Measurements from ENCODE around the gene WIPF1.
A peak's percentile ranks its signal among the peaks of the same experiment; 100 is the strongest.

Gene WIPF1

GRCh38 chr2:174602745-174603144 lies 5.1 kb upstream of the WIPF1 start:
- H3K27me3 ChIP-seq (ENCODE audit: insufficient read depth, low read length, poor library complexity) = no peaks in the 10 kb centered on the region
- no peak overlapping the region for H2AFZ ChIP-seq (ENCODE audit: low read depth, low read length)
- no peak overlapping the region for H3K9ac ChIP-seq (ENCODE audit: low read depth, low read length)
- TF ChIP-seq CTCF (IDR thresholded peaks at IDR 0.05; ENCODE audit: borderline replicate concordance, extremely low read depth, low read length, poor library complexity, severe bottlenecking) (no peak), EZH2 (IDR thresholded peaks at IDR 0.05; ENCODE audit: borderline replicate concordance, low read depth, low read length, severe bottlenecking) (no peak)
- H4K20me1 ChIP-seq (ENCODE audit: insufficient read depth, low read length) = no peaks in the 10 kb centered on the region
- H3K4me1 ChIP-seq (ENCODE audit: insufficient read depth, low read length) = peaks cover 34% of the 10 kb centered on the region
- H3K27ac ChIP-seq (ENCODE audit: low read length) = peak overlapping the region; percentile 42
- H3K9me3 ChIP-seq (ENCODE audit: insufficient read depth, low read length, severe bottlenecking) = no peaks in the 10 kb centered on the region
- peaks cover 13% of the 10 kb centered on the region; the same call in 1 of the 2 replicates for H3K36me3 ChIP-seq (ENCODE audit: insufficient read depth, low read length)
- peaks cover 96% of the 10 kb centered on the region for H3K79me2 ChIP-seq (ENCODE audit: insufficient read depth, low read length)
- DNase-seq (no peak), ATAC-seq (ENCODE audit: insufficient read depth, low read depth) (no peak)
- no peak overlapping the region for H3K4me2 ChIP-seq (ENCODE audit: insufficient read depth, low read length)
- H3K4me3 ChIP-seq (ENCODE audit: low read depth in 1 of 2, low read length in 2 of 2) = no peak overlapping the region

- Histone ChIP-seq H3K4me1 (ENCODE audit: insufficient read depth, low read length) (peaks cover 57% of the 10 kb centered on the region), H3K36me3 (ENCODE audit: insufficient read depth, low read length) (peaks cover 13% of the 10 kb centered on the region; the same call in 1 of the 2 replicates), H3K9ac (ENCODE audit: low read depth, low read length) (no peak overlapping the region), H3K4me3 (ENCODE audit: low read depth in 1 of 2, low read length in 2 of 2) (no peak overlapping the region), H3K9me3 (ENCODE audit: insufficient read depth, low read length, severe bottlenecking) (no peaks in the 10 kb centered on the region), H3K27me3 (ENCODE audit: insufficient read depth, low read length, poor library complexity) (no peaks in the 10 kb centered on the region), H3K27ac (ENCODE audit: low read length) (peak overlapping the region; percentile 97), H4K20me1 (ENCODE audit: insufficient read depth, low read length) (no peaks in the 10 kb centered on the region), H2AFZ (ENCODE audit: low read depth, low read length) (no peak overlapping the region), H3K79me2 (ENCODE audit: insufficient read depth, low read length) (peaks cover 99% of the 10 kb centered on the region), H3K4me2 (ENCODE audit: insufficient read depth, low read length) (no peak overlapping the region)
- ATAC-seq (ENCODE audit: insufficient read depth, low read depth) (no peak), DNase-seq (no peak)
- TF ChIP-seq EZH2 (IDR thresholded peaks at IDR 0.05; ENCODE audit: borderline replicate concordance, low read depth, low read length, severe bottlenecking) = no peak
- no peak for TF ChIP-seq CTCF (IDR thresholded peaks at IDR 0.05; ENCODE audit: borderline replicate concordance, extremely low read depth, low read length, poor library complexity, severe bottlenecking)
Measured at GRCh38 chr2:174600349-174600748, 2.7 kb upstream of the WIPF1 start.

GRCh38 chr2:174599310-174599921 lies 1.8 kb upstream of the WIPF1 start:
- Histone ChIP-seq H3K79me2 (ENCODE audit: insufficient read depth, low read length) (peaks cover 100% of the 10 kb centered on the region), H4K20me1 (ENCODE audit: insufficient read depth, low read length) (no peaks in the 10 kb centered on the region), H3K4me3 (ENCODE audit: low read depth in 1 of 2, low read length in 2 of 2) (no peak overlapping the region), H3K27ac (ENCODE audit: low read length) (peak overlapping the region; percentile 97), H3K27me3 (ENCODE audit: insufficient read depth, low read length, poor library complexity) (no peaks in the 10 kb centered on the region), H3K36me3 (ENCODE audit: insufficient read depth, low read length) (peaks cover 13% of the 10 kb centered on the region; the same call in 1 of the 2 replicates), H3K4me2 (ENCODE audit: insufficient read depth, low read length) (peak overlapping the region; percentile 80; the same call in 1 of the 2 replicates), H3K4me1 (ENCODE audit: insufficient read depth, low read length) (peaks cover 66% of the 10 kb centered on the region), H3K9me3 (ENCODE audit: insufficient read depth, low read length, severe bottlenecking) (no peaks in the 10 kb centered on the region), H2AFZ (ENCODE audit: low read depth, low read length) (no peak overlapping the region), H3K9ac (ENCODE audit: low read depth, low read length) (no peak overlapping the region)
- TF ChIP-seq EZH2 (IDR thresholded peaks at IDR 0.05; ENCODE audit: borderline replicate concordance, low read depth, low read length, severe bottlenecking) = no peak
- ATAC-seq (ENCODE audit: insufficient read depth, low read depth) (no peak), DNase-seq (no peak)

- H3K79me2 ChIP-seq (ENCODE audit: insufficient read depth, low read length) = peaks cover 92% of the 10 kb centered on the region
- peak overlapping the region; percentile 75 for H3K9ac ChIP-seq (ENCODE audit: low read depth, low read length)
- peak overlapping the region; percentile 80 for H3K4me2 ChIP-seq (ENCODE audit: insufficient read depth, low read length)
- H2AFZ ChIP-seq (ENCODE audit: low read depth, low read length) = peak overlapping the region; percentile 7; the same call in 1 of the 2 replicates
- H3K27me3 ChIP-seq (ENCODE audit: insufficient read depth, low read length, poor library complexity) = no peaks in the 10 kb centered on the region
- ATAC-seq (ENCODE audit: insufficient read depth, low read depth) (no peak), DNase-seq (peak; percentile 24)
- TF ChIP-seq EZH2 (IDR thresholded peaks at IDR 0.05; ENCODE audit: borderline replicate concordance, low read depth, low read length, severe bottlenecking) (no peak), CTCF (IDR thresholded peaks at IDR 0.05; ENCODE audit: borderline replicate concordance, extremely low read depth, low read length, poor library complexity, severe bottlenecking) (no peak)
- H3K4me3 ChIP-seq (ENCODE audit: low read depth in 1 of 2, low read length in 2 of 2) = peak overlapping the region; percentile 19 to 54; a peak in 3 of 4 replicates
- peak overlapping the region; percentile 97 for H3K27ac ChIP-seq (ENCODE audit: low read length)
- H3K9me3 ChIP-seq (ENCODE audit: insufficient read depth, low read length, severe bottlenecking) = no peaks in the 10 kb centered on the region
- peaks cover 83% of the 10 kb centered on the region for H3K4me1 ChIP-seq (ENCODE audit: insufficient read depth, low read length)
- no peaks in the 10 kb centered on the region for H4K20me1 ChIP-seq (ENCODE audit: insufficient read depth, low read length)
- H3K36me3 ChIP-seq (ENCODE audit: insufficient read depth, low read length) = peaks cover 11% of the 10 kb centered on the region
Measured at GRCh38 chr2:174597009-174597344, 627 bp downstream of the WIPF1 start.
